Smooth muscle cell (in vitro differentiated cells): Measurements from ENCODE around the gene ARID1B. TPM values are rescaled to one million over a fixed set of nuclear protein-coding genes. Genes with fewer than 3 reads are reported as not detected.

Experiments used
- DNase-seq: peaks from one replicate; lab custom pipeline; 2025; ENCODE audit not compliant: unreplicated experiment; lab: John Stamatoyannopoulos, UW
- H2AFZ ChIP-seq: fragments of 200-600 bp; sonication (generic); 2 replicates; pipeline ENCODE4 v1.6.0; 2016; ENCODE audit warnings: antibody characterized with exemption, low read depth, mild to moderate bottlenecking
- H3F3A ChIP-seq: fragments of 200-600 bp; sonication (generic); 2 replicates; pipeline ENCODE4 v1.6.0; 2017; ENCODE audit warnings: antibody characterized with exemption, low read depth
- H3K27ac ChIP-seq: fragments of 200-600 bp; sonication (generic); 2 replicates; pipeline ENCODE4 v1.5.1; 2016; ENCODE audit warnings: low read depth, mild to moderate bottlenecking
- H3K27me3 ChIP-seq: fragments of 200-600 bp; sonication (generic); 2 replicates; pipeline ENCODE4 v1.6.1; 2016; ENCODE audit warnings: low read depth, mild to moderate bottlenecking
- H3K36me3 ChIP-seq: fragments of 200-600 bp; sonication (generic); 2 replicates; pipeline ENCODE4 v1.5.1; 2016; ENCODE audit warnings: low read depth
- H3K4me1 ChIP-seq: fragments of 200-600 bp; sonication (generic); 2 replicates; pipeline ENCODE4 v1.5.1; 2016; ENCODE audit warnings: low read depth
- H3K4me2 ChIP-seq: fragments of 200-600 bp; sonication (generic); 2 replicates; pipeline ENCODE4 v1.6.0; 2016; ENCODE audit warnings: mild to moderate bottlenecking
- H3K4me3 ChIP-seq: fragments of 200-600 bp; sonication (generic); 2 replicates; pipeline ENCODE4 v1.5.1; 2016; ENCODE audit warnings: mild to moderate bottlenecking
- H3K79me2 ChIP-seq: fragments of 200-600 bp; sonication (generic); 2 replicates; pipeline ENCODE4 v1.6.0; 2016; ENCODE audit warnings: low read depth, mild to moderate bottlenecking
- H3K9ac ChIP-seq: fragments of 200-600 bp; sonication (generic); 2 replicates; pipeline ENCODE4 v1.6.0; 2016; ENCODE audit warnings: low read depth
- H3K9me3 ChIP-seq: fragments of 200-600 bp; sonication (generic); replicated peaks from 2 replicates; pipeline ENCODE4 v1.5.1; 2016; ENCODE audit warnings: low read depth
- H4K20me1 ChIP-seq: fragments of 200-600 bp; sonication (generic); 2 replicates; pipeline ENCODE4 v1.6.0; 2016; ENCODE audit warnings: low read depth
- WGBS: methylation state at CpG from one replicate; pipeline ENCODE4 v1.1.7; 2016; ENCODE audit warnings: low lambda C conversion rate; 5-methylcytosine and 5-hydroxymethylcytosine counted together
- polyA plus RNA-seq: library from polyadenylated mRNA; unstranded; fragments of >200 nt; fragmentation: Nextera tagmentation; extraction: Ambion mirVana; gene quantifications from 2 replicates; pipeline ENCODE4 v1.2.1, GENCODE V29; 2016
- total RNA-seq: library from RNA; depleted of rRNA; stranded (reverse); fragments of >200 nt; gene quantifications from 2 replicates; pipeline ENCODE4 v1.2.3, GENCODE V29; 2014
- TF ChIP-seq, protein P1 (sequence below): fragments of 200-600 bp; sonication (generic); IDR thresholded peaks from 2 replicates; pipeline ENCODE4 v1.5.1; 2017; ENCODE audit warnings: borderline replicate concordance, mild to moderate bottlenecking, antibody characterized with exemption; ENCODE audit not compliant: insufficient read depth, poor library complexity, severe bottlenecking

The ARID1B gene
- total and polyA plus RNA-seq, 2 experiments from 2014 or later, result 30.1 to 65.4 TPM

DNA sequence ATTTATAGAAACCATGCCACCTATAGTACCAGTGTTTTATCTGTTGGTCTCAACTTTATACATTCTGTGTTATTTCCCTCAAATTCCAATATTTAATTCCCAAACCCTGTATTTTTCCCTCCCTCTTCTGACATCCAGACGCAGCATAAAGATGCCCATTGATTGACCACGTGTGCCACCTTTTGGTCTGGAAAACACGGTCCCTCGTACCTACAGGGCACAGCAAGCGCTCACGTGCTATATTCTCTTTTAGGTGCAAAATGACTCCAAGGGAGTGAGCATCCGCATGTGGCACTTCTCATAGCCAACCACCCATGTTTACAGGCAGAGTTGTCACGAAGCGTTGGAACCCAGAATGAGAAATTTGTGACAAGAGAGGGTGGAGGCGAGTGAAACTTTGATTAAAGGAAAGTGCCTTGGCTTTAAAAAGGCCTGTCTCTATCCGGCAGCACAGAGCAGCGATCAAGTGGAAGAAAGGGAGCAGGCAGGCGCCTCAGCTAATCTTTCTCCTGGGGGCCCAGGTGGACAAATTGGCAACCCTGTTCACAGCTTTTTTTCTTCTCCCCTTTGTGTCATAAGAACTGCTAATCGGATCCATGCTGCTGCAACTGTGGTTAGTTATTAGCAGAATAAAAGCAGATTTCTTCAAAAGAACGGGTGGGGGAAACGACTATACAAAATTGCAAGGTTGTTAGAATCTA is 320.2 kb downstream of the ARID1B start:
- WGBS, result 95% methylated on average over 16 of the region's 16 CpGs
- H3K36me3 ChIP-seq, result peaks cover 4% of the 10 kb centered on the region
- H3K4me1 ChIP-seq, result peaks cover 3% of the 10 kb centered on the region
- no peaks in the 10 kb centered on the region for H3F3A ChIP-seq
- no peaks in the 10 kb centered on the region for H3K9me3 ChIP-seq
- TF ChIP-seq, protein P1, sequence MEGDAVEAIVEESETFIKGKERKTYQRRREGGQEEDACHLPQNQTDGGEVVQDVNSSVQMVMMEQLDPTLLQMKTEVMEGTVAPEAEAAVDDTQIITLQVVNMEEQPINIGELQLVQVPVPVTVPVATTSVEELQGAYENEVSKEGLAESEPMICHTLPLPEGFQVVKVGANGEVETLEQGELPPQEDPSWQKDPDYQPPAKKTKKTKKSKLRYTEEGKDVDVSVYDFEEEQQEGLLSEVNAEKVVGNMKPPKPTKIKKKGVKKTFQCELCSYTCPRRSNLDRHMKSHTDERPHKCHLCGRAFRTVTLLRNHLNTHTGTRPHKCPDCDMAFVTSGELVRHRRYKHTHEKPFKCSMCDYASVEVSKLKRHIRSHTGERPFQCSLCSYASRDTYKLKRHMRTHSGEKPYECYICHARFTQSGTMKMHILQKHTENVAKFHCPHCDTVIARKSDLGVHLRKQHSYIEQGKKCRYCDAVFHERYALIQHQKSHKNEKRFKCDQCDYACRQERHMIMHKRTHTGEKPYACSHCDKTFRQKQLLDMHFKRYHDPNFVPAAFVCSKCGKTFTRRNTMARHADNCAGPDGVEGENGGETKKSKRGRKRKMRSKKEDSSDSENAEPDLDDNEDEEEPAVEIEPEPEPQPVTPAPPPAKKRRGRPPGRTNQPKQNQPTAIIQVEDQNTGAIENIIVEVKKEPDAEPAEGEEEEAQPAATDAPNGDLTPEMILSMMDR, result no peak
- no peak overlapping the region for H3K27ac ChIP-seq
- no peak for DNase-seq
- peaks cover 11% of the 10 kb centered on the region for H3K79me2 ChIP-seq
- H3K4me2 ChIP-seq, result no peak overlapping the region
- H4K20me1 ChIP-seq, result peaks cover 70% of the 10 kb centered on the region
- no peak overlapping the region for H3K9ac ChIP-seq
- no peak overlapping the region for H2AFZ ChIP-seq
- H3K4me3 ChIP-seq, result no peak overlapping the region
- H3K27me3 ChIP-seq, result no peaks in the 10 kb centered on the region

DNA sequence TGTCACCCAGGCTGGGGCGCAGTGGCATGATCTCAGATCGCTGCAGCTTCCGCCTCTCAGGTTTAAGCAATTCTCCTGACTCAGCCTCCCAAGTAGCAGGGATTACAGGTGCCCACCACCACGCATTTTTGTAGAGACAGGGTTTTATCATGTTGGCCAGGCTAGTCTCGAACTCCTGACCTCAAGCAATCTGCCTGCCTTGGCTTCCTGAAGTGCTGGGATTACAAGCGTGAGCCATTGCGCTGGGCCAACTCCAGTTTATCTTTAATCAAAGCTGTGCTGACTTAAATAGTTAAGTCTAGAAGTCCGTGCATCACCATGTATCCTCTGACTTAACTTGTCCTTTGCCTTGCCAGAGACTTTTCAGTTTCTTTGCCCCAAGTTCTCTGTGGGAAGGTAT is 321.8 kb downstream of the ARID1B start:
- Histone ChIP-seq H3K9me3 (no peaks in the 10 kb centered on the region), H3K27me3 (no peaks in the 10 kb centered on the region), H3K4me2 (no peak overlapping the region), H2AFZ (no peak overlapping the region), H3K27ac (no peak overlapping the region), H3K9ac (no peak overlapping the region), H3F3A (no peaks in the 10 kb centered on the region), H3K4me1 (peaks cover 3% of the 10 kb centered on the region), H3K4me3 (no peak overlapping the region), H4K20me1 (peaks cover 57% of the 10 kb centered on the region), H3K79me2 (peaks cover 15% of the 10 kb centered on the region), H3K36me3 (peaks cover 4% of the 10 kb centered on the region)
- TF ChIP-seq, protein P1, result no peak
- WGBS, result 94% methylated on average over 8 of the region's 8 CpGs
- no peak for DNase-seq

DNA sequence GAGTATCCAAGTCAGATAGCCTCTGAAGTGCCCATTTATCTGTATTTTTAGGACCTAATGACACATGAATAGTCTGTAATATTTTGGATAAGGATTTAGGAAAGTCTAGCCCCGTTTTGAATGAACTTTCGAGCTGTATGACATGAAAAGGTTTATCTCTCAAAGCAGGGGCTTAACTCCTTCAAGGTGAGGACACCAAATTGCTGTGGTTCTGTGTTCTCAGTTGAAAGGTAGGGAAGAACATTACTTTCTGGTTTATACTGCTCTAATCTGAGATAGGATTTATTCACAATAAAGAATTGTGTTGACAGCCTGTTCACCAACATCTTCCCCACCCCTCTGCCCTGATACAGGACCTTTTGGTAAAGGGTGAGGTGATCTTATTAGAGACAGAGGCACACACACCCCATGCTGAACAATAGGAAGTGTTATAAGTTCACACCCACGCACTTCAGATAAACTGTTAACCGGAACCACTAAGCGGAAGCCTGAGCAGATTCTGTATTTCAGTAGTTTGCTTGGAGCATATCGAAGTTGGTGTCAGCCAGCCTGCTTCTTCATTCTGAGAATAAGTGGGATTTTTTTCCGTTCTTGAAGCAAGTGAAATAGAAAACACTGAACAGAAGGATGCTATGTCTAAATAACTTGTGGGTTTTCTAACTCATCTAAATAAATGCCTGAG is 322.9 kb downstream of the ARID1B start:
- H3K4me2 ChIP-seq, result no peak overlapping the region
- H3F3A ChIP-seq, result no peaks in the 10 kb centered on the region
- DNase-seq, result no peak
- no peak overlapping the region for H3K4me3 ChIP-seq
- peaks cover 49% of the 10 kb centered on the region for H4K20me1 ChIP-seq
- H3K27me3 ChIP-seq, result no peaks in the 10 kb centered on the region
- H3K9ac ChIP-seq, result no peak overlapping the region
- H3K4me1 ChIP-seq, result peaks cover 3% of the 10 kb centered on the region
- H3K27ac ChIP-seq, result no peak overlapping the region
- TF ChIP-seq, protein P1, result no peak
- no peaks in the 10 kb centered on the region for H3K9me3 ChIP-seq
- 86% methylated on average over 7 of the region's 7 CpGs for WGBS
- H3K36me3 ChIP-seq, result peaks cover 4% of the 10 kb centered on the region
- peaks cover 15% of the 10 kb centered on the region for H3K79me2 ChIP-seq
- H2AFZ ChIP-seq, result no peak overlapping the region
